A549 (cell line): Measurements from ENCODE around the gene MINDY3. TPM values are rescaled to one million over a fixed set of nuclear protein-coding genes. Genes with fewer than 3 reads are reported as not detected.
A peak's percentile ranks its signal among the peaks of the same experiment; 100 is the strongest.

ENCODE experiments used
- ATAC-seq, 2 experiments: fragments of 200-7000 bp in 1 of 2; fragments of >200 bp in 1 of 2; cut with Nextera tagmentation in 1 of 2; cut with Tn5 transposase in 1 of 2; 3 replicates each; pipeline versions ENCODE4 v1.8.0 to v1.9.1; 2018 to 2020; ENCODE audit warnings: mild to moderate bottlenecking in 1 of 2, moderate library complexity in 1 of 2
- CTCF ChIA-PET: fragments of 300-600 bp; sonication (Branson Sonifier 250); formaldehyde crosslinking; extraction: SDS; loops from one replicate; lab custom pipeline; 2021; ENCODE audit warnings: antibody characterized with exemption, inconsistent platforms; lab: Yijun Ruan, JAX
- POLR2A ChIA-PET: fragments of 350-600 bp; formaldehyde crosslinking; extraction: SDS; loops from one replicate; lab custom pipeline; 2021; ENCODE audit warnings: antibody characterized with exemption, inconsistent platforms; lab: Yijun Ruan, JAX
- DNase-seq, 2 experiments: peaks; one replicate each; pipeline versions ENCODE4 v3.0.0 to v3.0.0-alpha.2; 2011 to 2016; ENCODE audit warnings: low read depth in 1 of 2, low spot score in 1 of 2
- FAIRE-seq: peaks from 2 replicates; lab custom pipeline; 2011; peaks lifted over from hg19 to GRCh38; lab: Jason Lieb, UNC
- H3K27ac ChIP-seq, 2 experiments: fragments of >200 bp; sonication (Bioruptor Twin); formaldehyde crosslinking; 3 replicates each; pipeline ENCODE4 v1.5.1; 2016 to 2017
- H3K4me1 ChIP-seq: fragments of >200 bp; sonication (Bioruptor Twin); formaldehyde crosslinking; 3 replicates; pipeline ENCODE4 v1.6.1; 2016
- H3K4me2 ChIP-seq: fragments of >200 bp; sonication (Bioruptor Twin); formaldehyde crosslinking; 3 replicates; pipeline ENCODE4 v1.6.1; 2016
- H3K4me3 ChIP-seq: fragments of >200 bp; sonication (Bioruptor Twin); formaldehyde crosslinking; 3 replicates; pipeline ENCODE4 v1.5.1; 2016
- H3K9me3 ChIP-seq: fragments of >200 bp; sonication (Bioruptor Twin); formaldehyde crosslinking; 3 replicates; pipeline ENCODE4 v1.6.1; 2016
- CBX2 ChIP-seq: fragments of 200-600 bp; sonication (generic); IDR thresholded peaks from 2 replicates; pipeline ENCODE4 v1.6.1; 2016; ENCODE audit warnings: low read depth, mild to moderate bottlenecking, borderline replicate concordance
- CEBPB ChIP-seq, 2 experiments: fragments of >200 bp in 1 of 2; sonication (Bioruptor Twin) in 1 of 2; formaldehyde crosslinking in 1 of 2; IDR thresholded peaks; 2 replicates each; pipeline ENCODE4 v1.6.1; 2012 to 2016
- CHD2 ChIP-seq: fragments of 150-350 bp; IDR thresholded peaks from 2 replicates; pipeline ENCODE4 v1.6.1; 2014; ENCODE audit warnings: low read length; ENCODE audit not compliant: partially characterized antibody
- CHD4 ChIP-seq: fragments of 200-600 bp; sonication (generic); IDR thresholded peaks from 2 replicates; pipeline ENCODE4 v1.6.1; 2016; ENCODE audit warnings: antibody characterized with exemption, mild to moderate bottlenecking, borderline replicate concordance
- CTCF ChIP-seq: fragments of >200 bp; sonication (Bioruptor Twin); formaldehyde crosslinking; IDR thresholded peaks from 3 replicates; pipeline ENCODE4 v1.5.1; 2016
- EHF ChIP-seq: fragments of 250-450 bp; sonication (Bioruptor Pico); IDR thresholded peaks from 2 replicates; pipeline ENCODE4 v1.5.0; 2020; ENCODE audit warnings: mild to moderate bottlenecking
- EHMT2 ChIP-seq: fragments of 200-600 bp; sonication (generic); IDR thresholded peaks from 2 replicates; pipeline ENCODE4 v1.6.1; 2016; ENCODE audit warnings: antibody characterized with exemption, low read depth, mild to moderate bottlenecking, moderate library complexity
- EP300 ChIP-seq, 2 experiments: fragments of >200 bp; sonication (Bioruptor Twin); formaldehyde crosslinking; IDR thresholded peaks; 2 replicates in 1 of 2; 3 replicates in 1 of 2; pipeline ENCODE4 v1.6.1; 2016 to 2017
- ESRRA ChIP-seq: fragments of 150-350 bp; IDR thresholded peaks from 2 replicates; pipeline ENCODE4 v1.6.1; 2014; ENCODE audit warnings: mild to moderate bottlenecking, low read length, borderline replicate concordance
- FOXS1 ChIP-seq: fragments of 250-450 bp; sonication (Bioruptor Pico); IDR thresholded peaks from 2 replicates; pipeline ENCODE4 v1.5.0; 2020; ENCODE audit warnings: mild to moderate bottlenecking, moderate library complexity
- GATA3 ChIP-seq: IDR thresholded peaks from 2 replicates; pipeline ENCODE4 v1.6.1; 2012; ENCODE audit warnings: borderline replicate concordance
- HEYL ChIP-seq: fragments of 250-450 bp; sonication (Bioruptor Pico); IDR thresholded peaks from 2 replicates; pipeline ENCODE4 v1.8.0; 2021; ENCODE audit warnings: mild to moderate bottlenecking, moderate library complexity
- HOXA7 ChIP-seq: fragments of 250-450 bp; sonication (Bioruptor Pico); IDR thresholded peaks from 2 replicates; pipeline ENCODE4 v1.5.0; 2020; ENCODE audit warnings: mild to moderate bottlenecking, moderate library complexity
- HOXB13 ChIP-seq: fragments of 250-450 bp; sonication (Bioruptor Pico); IDR thresholded peaks from 2 replicates; pipeline ENCODE4 v1.5.0; 2020; ENCODE audit warnings: low read depth, mild to moderate bottlenecking, moderate library complexity
- HOXB5 ChIP-seq: fragments of 250-450 bp; sonication (Bioruptor Pico); IDR thresholded peaks from 2 replicates; pipeline ENCODE4 v1.5.0; 2020; ENCODE audit warnings: mild to moderate bottlenecking, moderate library complexity
- KDM5A ChIP-seq: fragments of 200-600 bp; sonication (generic); IDR thresholded peaks from 2 replicates; pipeline ENCODE4 v1.6.1; 2016; ENCODE audit warnings: antibody characterized with exemption, mild to moderate bottlenecking
- NPAS2 ChIP-seq: fragments of 250-450 bp; sonication (Bioruptor Pico); IDR thresholded peaks from 2 replicates; pipeline ENCODE4 v1.8.0; 2022; ENCODE audit warnings: mild to moderate bottlenecking, moderate library complexity, borderline replicate concordance
- RAD21 ChIP-seq, 2 experiments: fragments of >200 bp in 1 of 2; sonication (Bioruptor Twin) in 1 of 2; formaldehyde crosslinking in 1 of 2; IDR thresholded peaks in 1 of 2; conservative IDR thresholded peaks in 1 of 2; 2 replicates in 1 of 2; 3 replicates in 1 of 2; pipeline ENCODE4 v1.6.1; 2012 to 2018; ENCODE audit warnings: inconsistent platforms in 1 of 2
- RCOR1 ChIP-seq: fragments of 150-350 bp; IDR thresholded peaks from 2 replicates; pipeline ENCODE4 v1.6.1; 2014; ENCODE audit warnings: antibody characterized with exemption, low read length, low read depth
- RNF2 ChIP-seq: fragments of 200-600 bp; sonication (generic); IDR thresholded peaks from 2 replicates; pipeline ENCODE4 v1.6.1; 2016; ENCODE audit warnings: low read depth, mild to moderate bottlenecking, antibody characterized with exemption, moderate library complexity, borderline replicate concordance
- SMC3 ChIP-seq: fragments of >200 bp; sonication (Bioruptor Twin); formaldehyde crosslinking; IDR thresholded peaks from 3 replicates; pipeline ENCODE4 v1.6.1; 2018; ENCODE audit warnings: inconsistent platforms
- SREBF2 ChIP-seq: fragments of 450-650 bp; IDR thresholded peaks from 2 replicates; pipeline ENCODE4 v1.6.1; 2014; ENCODE audit warnings: mild to moderate bottlenecking, moderate library complexity
- TFCP2L1 ChIP-seq: fragments of 250-450 bp; sonication (Bioruptor Pico); IDR thresholded peaks from 2 replicates; pipeline ENCODE4 v1.5.0; 2021; ENCODE audit warnings: mild to moderate bottlenecking
- USF2 ChIP-seq: fragments of 450-650 bp; IDR thresholded peaks from 2 replicates; pipeline ENCODE4 v1.6.1; 2014; ENCODE audit warnings: antibody characterized with exemption
- ZFP36 ChIP-seq: fragments of 450-650 bp; IDR thresholded peaks from 2 replicates; pipeline ENCODE4 v1.6.1; 2014; ENCODE audit warnings: borderline replicate concordance; ENCODE audit not compliant: partially characterized antibody
- ZSCAN20 ChIP-seq: fragments of 250-450 bp; sonication (Bioruptor Pico); IDR thresholded peaks from 2 replicates; pipeline ENCODE4 v1.8.0; 2022; ENCODE audit warnings: mild to moderate bottlenecking, moderate library complexity
- WGBS: methylation state at CpG from one replicate; pipeline ENCODE4 v1.1.6; 2017; ENCODE audit errors: missing lambda C conversion rate; 5-methylcytosine and 5-hydroxymethylcytosine counted together
- polyA plus RNA-seq, 4 experiments: library from polyadenylated mRNA; depleted of rRNA in 3 of 4; stranded (reverse); fragments of >200 nt; fragmentation: RNase III in 1 of 4; extraction: RNeasy Plus Mini Kit Qiagen cat#74134 plus additional on column Dnase treatment in 1 of 4; gene quantifications; 2 replicates in 3 of 4; 3 replicates in 1 of 4; pipeline ENCODE4 v1.2.3, GENCODE V29; 2011 to 2017
- TF ChIP-seq, protein P1 (sequence below): fragments of 250-450 bp; sonication (Bioruptor Pico); IDR thresholded peaks from 2 replicates; pipeline ENCODE4 v1.5.0; 2021; ENCODE audit warnings: mild to moderate bottlenecking, moderate library complexity, borderline replicate concordance
- TF ChIP-seq, protein P2 (sequence below): fragments of 250-450 bp; sonication (Bioruptor Pico); IDR thresholded peaks from 2 replicates; pipeline ENCODE4 v1.5.0; 2020; ENCODE audit warnings: low read depth, mild to moderate bottlenecking, moderate library complexity
- TF ChIP-seq, protein P3 (sequence below): IDR thresholded peaks from 2 replicates; pipeline ENCODE4 v1.6.1; 2012
- TF ChIP-seq, protein P4 (sequence below): IDR thresholded peaks from 2 replicates; pipeline ENCODE4 v1.6.1; 2012

The MINDY3 gene
- polyA plus RNA-seq, 2 of the 4 experiments (the other 2 are of a cell fraction) = 14.4 to 25.3 TPM

- ChIA-PET CTCF (no interaction called here), POLR2A (no interaction called here)
- Histone ChIP-seq H3K4me3 (no peak overlapping the region), H3K4me2 (no peak overlapping the region), H3K27ac (no peak overlapping the region), H3K4me1 (no peaks in the 10 kb centered on the region), H3K9me3 (no peaks in the 10 kb centered on the region)
- TF ChIP-seq TFCP2L1 (CRISPR knock-in tag) (no peak), SREBF2 (no peak), SMC3 (no peak), EHF (no peak), EP300 (IDR thresholded peaks at IDR 0.05) (no peak), FOXS1 (CRISPR knock-in tag) (no peak), ZFP36 (no peak), HEYL (CRISPR knock-in tag) (no peak), CTCF (no peak), HOXA7 (CRISPR knock-in tag) (no peak), NPAS2 (no peak), EHMT2 (no peak), KDM5A (no peak), RAD21 (conservative IDR thresholded peaks at IDR 0.05 in 1 of 2, IDR thresholded peaks at IDR 0.05 in 1 of 2) (no peak)
- TF ChIP-seq, protein P1, sequence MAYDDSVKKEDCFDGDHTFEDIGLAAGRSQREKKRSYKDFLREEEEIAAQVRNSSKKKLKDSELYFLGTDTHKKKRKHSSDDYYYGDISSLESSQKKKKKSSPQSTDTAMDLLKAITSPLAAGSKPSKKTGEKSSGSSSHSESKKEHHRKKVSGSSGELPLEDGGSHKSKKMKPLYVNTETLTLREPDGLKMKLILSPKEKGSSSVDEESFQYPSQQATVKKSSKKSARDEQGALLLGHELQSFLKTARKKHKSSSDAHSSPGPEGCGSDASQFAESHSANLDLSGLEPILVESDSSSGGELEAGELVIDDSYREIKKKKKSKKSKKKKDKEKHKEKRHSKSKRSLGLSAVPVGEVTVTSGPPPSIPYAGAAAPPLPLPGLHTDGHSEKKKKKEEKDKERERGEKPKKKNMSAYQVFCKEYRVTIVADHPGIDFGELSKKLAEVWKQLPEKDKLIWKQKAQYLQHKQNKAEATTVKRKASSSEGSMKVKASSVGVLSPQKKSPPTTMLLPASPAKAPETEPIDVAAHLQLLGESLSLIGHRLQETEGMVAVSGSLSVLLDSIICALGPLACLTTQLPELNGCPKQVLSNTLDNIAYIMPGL = no peak
- TF ChIP-seq, protein P2, sequence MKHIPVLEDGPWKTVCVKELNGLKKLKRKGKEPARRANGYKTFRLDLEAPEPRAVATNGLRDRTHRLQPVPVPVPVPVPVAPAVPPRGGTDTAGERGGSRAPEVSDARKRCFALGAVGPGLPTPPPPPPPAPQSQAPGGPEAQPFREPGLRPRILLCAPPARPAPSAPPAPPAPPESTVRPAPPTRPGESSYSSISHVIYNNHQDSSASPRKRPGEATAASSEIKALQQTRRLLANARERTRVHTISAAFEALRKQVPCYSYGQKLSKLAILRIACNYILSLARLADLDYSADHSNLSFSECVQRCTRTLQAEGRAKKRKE (CRISPR knock-in tag) = no peak
- TF ChIP-seq, protein P3, sequence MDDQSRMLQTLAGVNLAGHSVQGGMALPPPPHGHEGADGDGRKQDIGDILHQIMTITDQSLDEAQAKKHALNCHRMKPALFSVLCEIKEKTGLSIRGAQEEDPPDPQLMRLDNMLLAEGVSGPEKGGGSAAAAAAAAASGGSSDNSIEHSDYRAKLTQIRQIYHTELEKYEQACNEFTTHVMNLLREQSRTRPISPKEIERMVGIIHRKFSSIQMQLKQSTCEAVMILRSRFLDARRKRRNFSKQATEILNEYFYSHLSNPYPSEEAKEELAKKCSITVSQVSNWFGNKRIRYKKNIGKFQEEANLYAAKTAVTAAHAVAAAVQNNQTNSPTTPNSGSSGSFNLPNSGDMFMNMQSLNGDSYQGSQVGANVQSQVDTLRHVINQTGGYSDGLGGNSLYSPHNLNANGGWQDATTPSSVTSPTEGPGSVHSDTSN = no peak
- DNase-seq = no peak
- 71% methylated on average over 4 of the region's 4 CpGs for WGBS
- no peak for ATAC-seq
- FAIRE-seq = no peak
Observed at GRCh38 chr10:15829495-15829894, 30.8 kb downstream of the MINDY3 start.

DNA sequence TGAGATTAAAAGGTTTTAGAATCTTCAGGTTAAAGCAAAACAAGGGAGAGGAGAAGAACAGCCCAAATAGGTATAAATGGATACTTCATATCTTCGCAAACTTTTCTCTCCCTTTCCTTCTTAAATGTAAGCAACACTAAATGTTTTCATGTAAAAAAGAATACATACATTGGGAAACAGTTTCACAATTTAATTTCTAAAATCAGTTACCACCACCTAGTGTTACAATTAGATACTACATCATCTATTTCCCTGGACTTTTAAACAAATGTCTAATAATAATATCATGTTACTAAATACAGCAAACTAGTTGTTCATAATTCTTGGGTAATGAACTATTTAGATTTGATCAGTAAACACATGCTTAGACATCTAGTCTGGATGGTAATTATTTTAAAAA is 35.8 kb downstream of the MINDY3 start:
- no peaks in the 10 kb centered on the region for H3K4me1 ChIP-seq
- TF ChIP-seq HOXB5 (CRISPR knock-in tag) = no peak
- no peak for TF ChIP-seq EP300 (IDR thresholded peaks at IDR 0.05)
- no peak for TF ChIP-seq ZSCAN20 (CRISPR knock-in tag)
- no peak for TF ChIP-seq HOXB13
- TF ChIP-seq SREBF2 = no peak
- TF ChIP-seq CTCF = peak; percentile 48; the same call in 2 of the 3 replicates
- no peak for TF ChIP-seq RCOR1
- TF ChIP-seq EHMT2 = no peak
- TF ChIP-seq GATA3 = no peak
- TF ChIP-seq CHD4 = no peak
- no peak for TF ChIP-seq FOXS1 (CRISPR knock-in tag)
- no peak for TF ChIP-seq CHD2
- TF ChIP-seq, protein P4, sequence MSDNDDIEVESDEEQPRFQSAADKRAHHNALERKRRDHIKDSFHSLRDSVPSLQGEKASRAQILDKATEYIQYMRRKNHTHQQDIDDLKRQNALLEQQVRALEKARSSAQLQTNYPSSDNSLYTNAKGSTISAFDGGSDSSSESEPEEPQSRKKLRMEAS = no peak
- no peak for TF ChIP-seq ESRRA
- no peak for TF ChIP-seq RNF2
- TF ChIP-seq CBX2 = no peak
- TF ChIP-seq EHF = no peak
- TF ChIP-seq RAD21 (conservative IDR thresholded peaks at IDR 0.05 in 1 of 2, IDR thresholded peaks at IDR 0.05 in 1 of 2) = peak; percentile 40 to 50
- no peak for TF ChIP-seq USF2
- peak in 1 of 2 experiments; percentile 29; a peak in 1 of 4 replicates for TF ChIP-seq CEBPB (IDR thresholded peaks at IDR 0.05)

More for the DNA sequence above, 35.8 kb downstream of the MINDY3 start:
- POLR2A ChIA-PET = no interaction called here
- CTCF ChIA-PET = no interaction called here
- peak; percentile 39 for FAIRE-seq
- H3K4me3 ChIP-seq = no peak overlapping the region
- DNase-seq = peak; percentile 3 to 9
- no peak overlapping the region for H3K27ac ChIP-seq
- ATAC-seq = no peak
- 81% methylated on average over 1 of the region's 1 CpG for WGBS
- no peaks in the 10 kb centered on the region for H3K9me3 ChIP-seq
- no peak overlapping the region for H3K4me2 ChIP-seq
